ENCODE measurements around the gene BMP2. TPM values are rescaled to one million over a fixed set of nuclear protein-coding genes. Genes with fewer than 3 reads are reported as not detected.

The BMP2 gene
- total RNA-seq, 1 experiment from 2014 or later = 6.6 TPM

- Mint-ChIP-seq H3K27ac (no peak overlapping the region), H3K36me3 (ENCODE audit: insufficient read depth in 1 of 3, low read depth in 3 of 3) (peaks cover 0 to 5% (median 0%) of the 10 kb centered on the region in 3 experiments; a peak in 4 of 7 replicates), H3K27me3 (ENCODE audit: low read depth) (no peaks in the 10 kb centered on the region), H3K4me1 (no peaks in the 10 kb centered on the region), H3K9me3 (peaks cover 0 to 9% of the 10 kb centered on the region in 2 experiments; a peak in 3 of 5 replicates), H3K4me3 (no peak overlapping the region)
- Histone ChIP-seq H3K9me3 (ENCODE audit: control insufficient read depth, low read depth, low read length) (no peaks in the 10 kb centered on the region), H3K4me2 (ENCODE audit: insufficient read depth, insufficient read length, low read length) (no peak overlapping the region), H2AFZ (ENCODE audit: low read length) (no peak overlapping the region), H3K79me1 (ENCODE audit: insufficient read depth, low read depth, low read length, poor library complexity, severe bottlenecking) (no peaks in the 10 kb centered on the region), H2BK120ac (ENCODE audit: low read depth, low read length, poor library complexity, severe bottlenecking) (no peak overlapping the region), H2BK15ac (ENCODE audit: low read depth, low read length) (no peak overlapping the region), H2AK5ac (ENCODE audit: insufficient read length, low read length) (no peak overlapping the region), H2BK12ac (ENCODE audit: insufficient read length, low read depth, low read length) (no peak overlapping the region), H3T11ph (ENCODE audit: low read length) (no peak overlapping the region), H3K18ac (ENCODE audit: insufficient read length, low read depth, low read length) (no peak overlapping the region), H3K4me1 (ENCODE audit: insufficient read depth, low read length) (no peaks in the 10 kb centered on the region), H4K91ac (ENCODE audit: insufficient read length, low read depth, low read length) (no peak overlapping the region), H3K79me2 (ENCODE audit: insufficient read depth, low read length) (no peaks in the 10 kb centered on the region), H3K9ac (ENCODE audit: extremely low read depth, insufficient read length, low read length) (no peak overlapping the region), H2BK5ac (ENCODE audit: insufficient read length, low read length) (no peak overlapping the region), H4K5ac (ENCODE audit: insufficient read length, low read depth, low read length) (no peak overlapping the region), H3K27me3 (ENCODE audit: insufficient read depth, low read length) (no peaks in the 10 kb centered on the region), H3K27ac (ENCODE audit: insufficient read length, low read depth, low read length) (no peak overlapping the region), H3K4ac (ENCODE audit: low read depth, low read length) (no peak overlapping the region), H3K14ac (ENCODE audit: insufficient read depth, low read length) (no peak overlapping the region), H4K20me1 (ENCODE audit: control insufficient read depth, insufficient read depth, insufficient read length) (no peaks in the 10 kb centered on the region), H3K23me2 (ENCODE audit: insufficient read length, low read depth, low read length, poor library complexity, severe bottlenecking) (no peaks in the 10 kb centered on the region), H3K23ac (ENCODE audit: insufficient read length, low read depth, low read length) (no peak overlapping the region), H3K56ac (ENCODE audit: insufficient read length, low read depth, low read length) (no peak overlapping the region), H2BK20ac (ENCODE audit: low read depth, low read length, poor library complexity, severe bottlenecking) (no peak overlapping the region), H4K8ac (replicated peaks; ENCODE audit: insufficient read length, low read depth, low read length) (no peak overlapping the region)
- TF ChIP-seq CTCF (conservative IDR thresholded peaks at IDR 0.05) = no peak
- DNase-seq = no peak
- no CpG with 5 or more reads among the region's 4 CpGs for WGBS (ENCODE audit: extremely low coverage, insufficient read length, low lambda C conversion rate)
These were observed 22.7 kb upstream of the BMP2 start for GRCh38 chr20:6744805-6745204.
